LNCAP (cell line): Measurements from ENCODE around the gene CORT.

ENCODE experiments used
- CTCF ChIP-seq: fragments of 450-650 bp; IDR thresholded peaks from 2 replicates; pipeline ENCODE4 v1.5.1; 2017; ENCODE audit warnings: mild to moderate bottlenecking

The CORT gene

DNA sequence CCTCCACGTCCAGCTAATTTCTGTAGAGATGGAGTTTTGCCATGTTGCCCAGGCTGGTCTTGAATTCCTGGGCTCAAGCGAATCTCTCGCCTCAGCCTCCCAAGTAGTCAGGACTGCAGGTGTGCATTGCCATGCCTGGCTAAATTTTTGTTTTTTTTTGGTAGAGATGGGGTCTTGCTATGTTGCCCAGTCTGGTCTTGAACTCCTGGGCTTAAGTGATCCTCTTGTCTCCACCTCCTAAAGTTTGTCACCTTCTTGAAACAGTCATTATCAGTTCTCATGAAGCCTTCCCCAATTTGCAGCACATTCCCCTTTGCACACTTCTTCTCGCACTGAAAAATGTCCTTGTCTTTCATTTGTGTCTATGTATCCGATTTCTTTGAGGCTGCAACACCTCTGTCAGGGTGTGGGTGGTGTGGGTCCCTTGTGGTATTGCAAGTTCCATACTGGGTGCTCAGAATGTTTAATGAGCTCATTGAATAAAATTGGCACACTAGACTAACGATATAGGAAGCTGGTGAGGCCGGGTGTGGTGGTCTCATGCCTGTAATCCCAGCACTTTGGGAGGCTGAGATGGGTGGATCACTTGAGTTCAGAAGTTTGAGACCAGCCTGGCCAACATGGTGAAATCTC lies 2.9 kb upstream of the CORT start:
- TF ChIP-seq CTCF: no peak

DNA sequence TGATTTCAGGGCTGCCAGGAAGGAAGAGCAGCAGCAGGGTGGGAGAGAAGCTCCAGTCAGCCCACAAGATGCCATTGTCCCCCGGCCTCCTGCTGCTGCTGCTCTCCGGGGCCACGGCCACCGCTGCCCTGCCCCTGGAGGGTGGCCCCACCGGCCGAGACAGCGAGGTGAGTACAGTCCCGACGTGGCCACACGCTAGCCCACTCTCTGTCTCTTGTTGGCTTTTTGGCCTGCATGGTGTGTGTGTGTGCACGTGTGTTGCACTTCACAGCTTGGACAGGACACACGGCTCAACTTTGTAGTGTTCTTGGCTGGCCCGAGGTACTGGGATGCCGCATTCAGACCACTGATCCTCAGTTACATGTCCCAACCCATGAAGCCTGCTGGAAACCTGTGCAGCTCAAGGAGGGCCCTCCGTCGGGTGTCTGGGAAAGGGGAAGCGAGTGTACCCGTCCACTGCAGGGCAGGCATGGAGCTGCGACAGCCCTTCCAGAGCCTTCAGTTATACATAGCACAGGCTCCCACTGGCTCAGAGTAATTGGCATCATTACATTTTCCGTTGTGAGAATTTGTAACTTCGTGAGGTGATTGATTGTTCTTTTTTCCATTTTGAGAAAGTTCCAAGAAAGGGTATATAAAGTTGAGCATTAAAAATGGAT lies 454 bp downstream of the CORT start:
- TF ChIP-seq CTCF: no peak

DNA sequence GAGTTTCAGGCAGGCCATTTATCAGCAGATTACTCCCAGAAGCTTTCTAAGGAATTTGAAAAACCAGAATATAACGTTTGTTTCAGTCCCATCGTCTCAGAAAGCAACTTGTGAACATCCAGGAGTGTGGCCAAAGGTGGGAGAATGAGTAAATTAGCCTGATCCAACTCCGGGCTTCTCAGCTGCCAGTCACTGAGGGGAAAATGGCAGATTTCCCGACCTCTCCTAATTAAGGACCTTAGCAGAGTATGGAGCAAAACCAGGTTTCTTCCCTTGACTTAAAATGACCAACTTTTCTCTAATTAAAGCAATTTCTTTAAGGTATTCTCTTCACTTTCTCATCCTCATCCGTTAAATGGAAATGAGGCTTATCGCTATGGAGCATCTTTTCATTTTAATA lies 1.0 kb downstream of the CORT start:
- TF ChIP-seq CTCF: no peak

- TF ChIP-seq CTCF: no peak
These were observed 1.5 kb downstream of the CORT start for GRCh38 chr1:10451287-10451686.

DNA sequence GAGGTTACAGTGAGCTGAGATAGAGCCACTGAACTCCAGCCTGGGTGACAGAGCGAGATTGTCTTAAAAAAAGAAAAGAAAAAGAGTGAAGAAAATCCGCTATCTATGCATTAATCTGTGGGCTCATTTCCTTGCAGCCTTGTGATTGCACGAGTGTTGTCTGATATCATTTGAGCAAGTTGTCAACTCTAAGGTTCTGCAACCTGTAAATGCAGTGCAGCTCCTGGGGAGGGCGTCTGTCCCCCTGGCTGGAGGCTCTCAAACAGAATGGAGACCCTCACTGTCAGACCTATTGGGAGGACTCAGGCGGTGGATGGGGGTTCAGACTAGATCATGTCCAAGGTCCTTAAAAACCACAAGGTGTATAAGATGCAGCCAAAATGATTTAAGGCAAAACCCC lies 6.2 kb downstream of the CORT start:
- no peak for TF ChIP-seq CTCF

- no peak for TF ChIP-seq CTCF
These were observed 6.8 kb downstream of the CORT start for GRCh38 chr1:10456661-10457060.

GRCh38 chr1:10457875-10458274 lies 8.0 kb downstream of the CORT start:
- TF ChIP-seq CTCF: no peak

DNA sequence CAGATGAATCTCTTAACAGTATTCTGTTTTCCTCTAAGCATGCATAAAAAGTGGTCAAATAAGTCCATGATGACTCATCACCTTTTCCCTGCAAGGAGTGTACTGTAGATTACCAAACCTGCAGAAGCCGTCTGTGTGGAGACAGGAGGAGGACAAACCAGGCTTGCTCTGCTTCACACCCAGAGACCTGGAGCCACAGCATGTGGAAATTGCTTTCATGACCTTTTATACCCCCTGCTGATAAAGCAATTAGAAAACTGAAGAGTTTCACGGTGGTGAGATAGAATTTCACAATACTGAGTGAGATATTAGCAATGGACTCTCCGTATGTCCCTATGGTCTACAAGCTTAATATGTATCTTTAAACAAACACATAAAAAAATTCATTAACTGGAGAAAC lies 9.4 kb downstream of the CORT start:
- no peak for TF ChIP-seq CTCF
